PC-9 (cell line): Measurements from ENCODE around the gene LCE6A. TPM values are rescaled to one million over a fixed set of nuclear protein-coding genes. Genes with fewer than 3 reads are reported as not detected.

Experiments
- BruUV-seq: library from RNA; stranded (reverse); fragments of 400-500 nt; replicated peaks from 2 replicates; lab custom pipeline; 2021; lab: Mats Ljungman, UMichigan
- CTCF ChIA-PET: fragments of 300-600 bp; sonication (Branson Sonifier 250); formaldehyde crosslinking; loops from one replicate; lab custom pipeline; 2022; ENCODE audit warnings: antibody characterized with exemption; lab: Charles Lee
- POLR2A ChIA-PET: fragments of 300-600 bp; sonication (Branson Sonifier 250); formaldehyde crosslinking; loops from one replicate; lab custom pipeline; 2022; ENCODE audit warnings: antibody characterized with exemption; ENCODE audit not compliant: unreplicated experiment; lab: Charles Lee
- DNase-seq, 2 experiments: peaks; one replicate each; pipeline versions ENCODE4 v3.0.0 to v3.0.0-alpha.2; 2015 to 2022; ENCODE audit warnings: mixed read lengths in 1 of 2
- H2AFZ ChIP-seq: fragments of 200-600 bp; sonication (generic); 2 replicates; pipeline ENCODE4 v1.8.1; 2017; ENCODE audit warnings: antibody characterized with exemption
- H3F3A ChIP-seq: fragments of 200-600 bp; sonication (generic); 2 replicates; pipeline ENCODE4 v1.8.1; 2017; ENCODE audit warnings: antibody characterized with exemption, mild to moderate bottlenecking, low read depth; ENCODE audit not compliant: insufficient read depth
- H3K27ac ChIP-seq: fragments of 200-600 bp; sonication (generic); 2 replicates; pipeline ENCODE4 v1.6.1; 2016; ENCODE audit warnings: mixed run types
- H3K27me3 ChIP-seq: fragments of 200-600 bp; sonication (generic); 2 replicates; pipeline ENCODE4 v1.6.1; 2016; ENCODE audit warnings: low read depth, mixed run types; ENCODE audit not compliant: insufficient read depth
- H3K36me3 ChIP-seq: fragments of 200-600 bp; sonication (generic); 2 replicates; pipeline ENCODE4 v1.6.1; 2016; ENCODE audit warnings: low read depth, mixed run types
- H3K4me1 ChIP-seq: fragments of 200-600 bp; sonication (generic); replicated peaks from 2 replicates; pipeline ENCODE4 v1.6.1; 2016; ENCODE audit warnings: mixed run types; ENCODE audit not compliant: insufficient read depth
- H3K4me2 ChIP-seq: fragments of 200-600 bp; sonication (generic); 2 replicates; pipeline ENCODE4 v1.6.1; 2017; ENCODE audit warnings: mixed run types
- H3K4me3 ChIP-seq: fragments of 200-600 bp; sonication (generic); 2 replicates; pipeline ENCODE4 v1.6.1; 2016; ENCODE audit warnings: mixed run types
- H3K79me2 ChIP-seq: fragments of 200-600 bp; sonication (generic); 2 replicates; pipeline ENCODE4 v1.6.1; 2017; ENCODE audit warnings: low read depth, mixed run types
- H3K9me2 ChIP-seq: fragments of 200-600 bp; sonication (generic); 2 replicates; pipeline ENCODE4 v1.8.1; 2017; ENCODE audit warnings: mild to moderate bottlenecking; ENCODE audit not compliant: insufficient read depth
- H3K9me3 ChIP-seq: fragments of 200-600 bp; sonication (generic); 2 replicates; pipeline ENCODE4 v1.8.1; 2016; ENCODE audit warnings: low read depth; ENCODE audit not compliant: insufficient read depth
- H4K20me1 ChIP-seq: fragments of 200-600 bp; sonication (generic); 2 replicates; pipeline ENCODE4 v1.8.1; 2017; ENCODE audit not compliant: insufficient read depth
- CTCF ChIP-seq: fragments of 200-600 bp; sonication (generic); conservative IDR thresholded peaks from 2 replicates; pipeline ENCODE4 v1.6.1; 2017; ENCODE audit warnings: mixed run types, antibody characterized with exemption, mild to moderate bottlenecking, moderate library complexity
- EZH2 ChIP-seq: fragments of 200-600 bp; sonication (generic); IDR thresholded peaks from 2 replicates; pipeline ENCODE4 v1.8.0; 2017; ENCODE audit warnings: antibody characterized with exemption, low read depth
- intact Hi-C: fragments of 100-400 bp; cut with micrococcal nuclease; formaldehyde crosslinking; loops from one replicate; pipeline ENCODE4 v1.10.0; 2022; ENCODE audit not compliant: unreplicated experiment
- total RNA-seq: library from RNA; stranded (reverse); gene quantifications from 2 replicates; pipeline ENCODE4 v1.2.3, GENCODE V29; 2021

LCE6A gene
- total RNA-seq, 1 experiment from 2014 or later: not detected

DNA sequence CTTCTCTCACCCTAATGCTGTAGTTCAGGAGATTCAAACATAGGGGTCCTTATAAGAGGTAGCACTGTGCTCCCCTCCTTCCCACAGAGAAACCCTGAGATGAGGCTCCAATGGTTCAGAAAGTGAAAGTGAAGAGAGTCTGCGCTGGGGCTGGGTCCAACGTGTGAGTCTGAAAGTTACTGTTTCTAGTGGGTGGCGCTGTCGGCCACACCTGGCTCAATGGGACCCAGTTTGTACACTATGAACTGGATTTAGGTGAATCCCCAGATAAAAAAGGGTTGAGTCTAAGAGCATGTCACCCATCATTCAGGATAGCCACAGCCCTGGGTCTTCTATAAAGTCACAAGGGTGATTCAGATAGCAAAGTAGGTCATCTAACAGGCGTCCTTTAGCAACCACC lies 38.3 kb downstream of the LCE6A start:
- Histone ChIP-seq H3K4me2 (no peak overlapping the region), H3K4me3 (no peak overlapping the region), H3K27ac (no peak overlapping the region), H3F3A (no peaks in the 10 kb centered on the region), H3K9me2 (no peaks in the 10 kb centered on the region), H2AFZ (no peak overlapping the region), H3K9me3 (no peaks in the 10 kb centered on the region), H4K20me1 (no peaks in the 10 kb centered on the region), H3K36me3 (no peaks in the 10 kb centered on the region), H3K4me1 (0 out of 2 replicates have a peak, but pooled peaks cover 9% of the 10 kb centered on the region), H3K27me3 (no peaks in the 10 kb centered on the region), H3K79me2 (no peaks in the 10 kb centered on the region)
- intact Hi-C loops: no loop called here
- no peak for DNase-seq
- POLR2A ChIA-PET: no interaction called here
- TF ChIP-seq CTCF (no peak), EZH2 (no peak)
- CTCF ChIA-PET: no interaction called here
- BruUV-seq: no TSS peak

- peak in 1 of 2 experiments; percentile 47 for DNase-seq
- H3K36me3 ChIP-seq: no peaks in the 10 kb centered on the region
- no peaks in the 10 kb centered on the region for H3K79me2 ChIP-seq
- no peak overlapping the region for H3K27ac ChIP-seq
- POLR2A ChIA-PET: no interaction called here
- H3K4me2 ChIP-seq: no peak overlapping the region
- H4K20me1 ChIP-seq: no peaks in the 10 kb centered on the region
- no peaks in the 10 kb centered on the region for H3K9me2 ChIP-seq
- intact Hi-C loops: no loop called here
- no peaks in the 10 kb centered on the region for H3K27me3 ChIP-seq
- no TSS peak for BruUV-seq
- TF ChIP-seq CTCF (no peak), EZH2 (no peak)
- peaks cover 9% of the 10 kb centered on the region; the same call in 1 of the 2 replicates for H3K4me1 ChIP-seq
- no peak overlapping the region for H2AFZ ChIP-seq
- CTCF ChIA-PET: interaction anchor here (0.7 kb wide), 1 partner anchor 309 kb away, joined by 3 read pairs; no protein-coding TSS in a partner anchor
- no peaks in the 10 kb centered on the region for H3K9me3 ChIP-seq
- no peaks in the 10 kb centered on the region for H3F3A ChIP-seq
- H3K4me3 ChIP-seq: no peak overlapping the region
Observed at GRCh38 chr1:152884085-152884484, 41.4 kb downstream of the LCE6A start.

DNA sequence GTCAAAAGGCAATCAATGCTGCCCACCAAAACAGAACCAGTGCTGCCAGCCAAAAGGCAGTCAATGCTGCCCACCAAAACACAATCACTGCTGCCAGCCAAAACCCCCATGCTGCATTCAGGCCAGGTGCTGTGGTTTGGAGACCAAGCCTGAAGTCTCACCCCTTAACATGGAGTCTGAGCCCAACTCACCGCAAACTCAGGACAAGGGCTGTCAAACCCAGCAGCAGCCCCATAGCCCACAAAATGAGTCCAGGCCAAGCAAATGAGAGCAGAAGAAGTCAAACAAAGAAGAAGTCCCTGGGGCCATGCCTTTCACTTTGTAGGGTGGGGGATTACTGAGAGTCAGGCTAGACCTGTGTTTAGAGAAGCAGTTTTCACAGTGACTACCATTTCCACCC lies 41.9 kb downstream of the LCE6A start:
- POLR2A ChIA-PET: no interaction called here
- Histone ChIP-seq H2AFZ (no peak overlapping the region), H3K4me2 (no peak overlapping the region), H3K4me3 (no peak overlapping the region), H3K27ac (no peak overlapping the region), H3F3A (no peaks in the 10 kb centered on the region), H3K9me3 (no peaks in the 10 kb centered on the region), H3K27me3 (no peaks in the 10 kb centered on the region), H3K36me3 (no peaks in the 10 kb centered on the region), H3K9me2 (no peaks in the 10 kb centered on the region), H3K79me2 (no peaks in the 10 kb centered on the region), H4K20me1 (no peaks in the 10 kb centered on the region), H3K4me1 (peaks cover 9% of the 10 kb centered on the region; the same call in 1 of the 2 replicates)
- no TSS peak for BruUV-seq
- TF ChIP-seq EZH2: no peak
- no peak for TF ChIP-seq CTCF
- intact Hi-C loops: no loop called here
- CTCF ChIA-PET: no interaction called here
- DNase-seq: no peak
